Glomerular visceral epithelial cell (primary cell): Measurements from ENCODE around the gene NEK10.
"Not testable (repeated sequence)": the region's sequence is repeated elsewhere in the genome, so short reads cannot be mapped to it uniquely, and the experiment has no call there.

ENCODE experiments used
- DNase-seq: peaks from one replicate; pipeline ENCODE4 v3.0.0-alpha.2; 2016; ENCODE audit errors: extremely low spot score

NEK10 gene

DNA sequence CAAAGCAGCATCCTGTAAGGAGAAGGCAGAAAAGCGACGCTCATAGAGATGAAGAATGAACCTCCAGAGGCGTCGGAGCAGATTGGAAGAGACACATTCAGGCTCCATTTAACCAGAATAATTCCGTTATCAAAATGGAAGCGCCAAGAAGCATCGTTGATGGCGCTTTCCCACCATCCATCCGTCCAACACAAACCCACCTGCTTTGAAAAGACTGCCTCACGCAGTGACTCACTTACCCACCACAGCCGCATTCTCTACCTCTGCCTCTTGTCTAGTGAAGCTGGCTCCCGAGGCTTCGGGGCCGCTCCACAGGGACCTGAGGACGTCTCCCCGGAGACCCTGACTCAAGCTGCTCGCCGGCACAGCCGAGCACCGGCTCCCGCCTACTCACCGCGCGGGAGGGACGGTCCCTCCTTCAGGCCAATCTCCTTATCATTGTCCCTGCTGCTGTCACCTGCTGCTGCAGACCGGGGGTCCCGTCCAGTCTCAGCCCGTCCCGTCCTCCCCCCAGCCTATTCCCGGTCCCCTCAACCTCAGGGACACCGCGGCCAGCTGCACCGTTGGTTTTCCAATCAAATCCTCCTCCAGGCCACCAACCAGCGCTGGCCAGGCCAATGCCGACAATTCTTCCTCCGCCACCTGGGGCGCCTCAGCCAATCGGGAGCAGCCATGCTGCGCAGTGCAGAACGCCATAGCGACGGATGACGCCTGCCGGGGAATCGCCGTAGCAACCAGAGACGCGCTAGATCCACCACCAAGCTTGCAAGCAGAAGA is at the start of gene NEK10:
Gene NEK10, minus strand, starts transcription at position 553 of the 777 bp plus-strand sequence. CDS start 16,501 bp downstream, outside the sequence.
- peak; percentile 65 for DNase-seq

GRCh38 chr3:27415202-27415601 is 46.0 kb upstream of the NEK10 start:
- no peak for DNase-seq

GRCh38 chr3:27392950-27393679 is 23.9 kb upstream of the NEK10 start:
- DNase-seq, result no peak

DNA sequence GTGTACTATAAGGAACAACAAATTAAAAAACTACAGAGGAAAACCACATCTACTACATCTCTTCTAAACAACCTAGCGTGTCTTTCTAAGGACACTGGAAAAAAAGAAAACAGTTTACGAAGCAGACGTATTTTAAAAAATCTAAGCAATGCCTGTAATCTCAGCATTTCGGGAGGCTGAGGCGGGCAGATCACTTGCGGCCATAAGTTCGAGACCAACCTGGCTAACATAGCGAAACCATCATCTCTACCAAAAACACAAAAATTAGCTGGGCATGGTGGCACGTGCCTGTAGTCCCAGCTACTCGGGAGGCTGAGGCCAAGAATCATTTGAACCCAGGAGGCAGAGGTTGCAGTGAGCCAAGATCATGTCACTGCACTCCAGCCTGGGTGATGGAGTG is 23.2 kb upstream of the NEK10 start:
- DNase-seq, result not testable (repeated sequence)

DNA sequence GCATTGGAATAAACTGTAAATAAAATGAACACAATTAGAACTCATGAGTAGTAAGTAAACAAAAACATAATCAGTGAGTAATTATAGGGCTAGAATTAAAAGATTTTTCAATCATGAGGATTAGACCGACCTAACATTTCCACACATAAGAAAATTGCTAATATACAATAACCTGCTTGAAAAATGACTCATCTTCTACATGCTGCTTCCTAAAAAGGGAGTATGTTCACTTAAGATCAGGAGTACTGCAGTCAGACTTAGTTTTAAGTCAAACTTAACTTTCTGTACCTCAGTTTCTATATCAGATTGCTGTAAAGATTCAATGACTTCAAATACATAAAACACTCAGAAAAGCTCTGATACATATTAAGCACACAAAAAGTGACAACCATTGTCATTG is 22.6 kb upstream of the NEK10 start:
- no peak for DNase-seq

DNA sequence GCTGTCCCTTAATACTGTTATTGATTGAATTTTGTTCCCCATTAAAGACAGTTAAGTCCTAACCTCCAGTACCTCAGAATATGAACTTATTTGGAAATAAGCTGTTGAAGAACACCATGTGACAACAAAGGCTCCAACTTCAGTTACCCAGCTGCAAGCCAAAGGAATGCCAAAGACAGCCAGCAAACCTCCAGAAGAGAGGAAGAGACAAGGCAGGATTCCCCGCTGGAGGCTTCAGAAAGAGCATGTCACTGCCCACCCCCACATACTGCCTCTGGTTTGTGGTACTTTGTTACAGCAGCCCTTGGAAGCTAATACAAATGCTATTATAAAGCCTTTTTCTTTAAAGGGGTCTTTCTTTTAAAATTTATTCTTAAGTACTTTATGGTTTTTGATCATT is 18.4 kb upstream of the NEK10 start:
- DNase-seq, result no peak

DNA sequence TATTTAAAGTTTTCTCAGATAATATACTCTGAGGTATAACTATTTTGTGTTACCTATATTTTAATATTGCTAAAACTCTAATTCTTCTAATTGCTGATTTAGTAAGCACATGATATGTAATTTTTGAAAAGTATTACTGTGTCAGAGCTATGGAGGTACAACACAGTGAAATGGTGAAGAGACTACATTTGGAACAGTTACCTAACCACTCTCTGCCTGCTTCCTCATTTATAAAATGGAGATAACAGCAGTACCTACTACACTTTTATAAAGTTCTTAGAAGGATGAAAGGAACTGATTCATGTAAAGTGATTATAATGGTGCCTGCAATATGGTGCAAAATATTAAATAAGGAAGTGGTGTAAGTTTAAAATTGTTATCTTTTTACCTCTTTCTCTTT is 16.3 kb upstream of the NEK10 start:
- DNase-seq, result no peak

DNA sequence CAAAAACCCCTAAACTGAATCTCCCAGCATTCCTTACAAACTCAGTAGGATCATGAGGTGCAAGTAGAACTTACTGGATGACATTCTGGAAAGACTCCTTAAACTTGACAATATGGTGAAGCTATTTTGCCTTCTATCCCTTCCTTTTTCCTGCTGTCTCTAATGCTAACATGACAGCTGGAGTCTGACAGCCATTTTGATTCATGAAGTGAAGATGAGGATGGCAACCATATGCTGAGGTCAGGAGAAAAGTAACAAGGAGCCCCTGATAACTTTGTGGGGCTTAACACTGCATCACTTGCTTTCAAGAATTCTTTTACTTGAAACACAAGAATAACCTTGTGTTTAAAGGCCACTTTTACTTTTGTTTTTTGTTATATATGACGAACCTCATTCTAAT is 15.0 kb upstream of the NEK10 start:
- DNase-seq, result no peak

DNA sequence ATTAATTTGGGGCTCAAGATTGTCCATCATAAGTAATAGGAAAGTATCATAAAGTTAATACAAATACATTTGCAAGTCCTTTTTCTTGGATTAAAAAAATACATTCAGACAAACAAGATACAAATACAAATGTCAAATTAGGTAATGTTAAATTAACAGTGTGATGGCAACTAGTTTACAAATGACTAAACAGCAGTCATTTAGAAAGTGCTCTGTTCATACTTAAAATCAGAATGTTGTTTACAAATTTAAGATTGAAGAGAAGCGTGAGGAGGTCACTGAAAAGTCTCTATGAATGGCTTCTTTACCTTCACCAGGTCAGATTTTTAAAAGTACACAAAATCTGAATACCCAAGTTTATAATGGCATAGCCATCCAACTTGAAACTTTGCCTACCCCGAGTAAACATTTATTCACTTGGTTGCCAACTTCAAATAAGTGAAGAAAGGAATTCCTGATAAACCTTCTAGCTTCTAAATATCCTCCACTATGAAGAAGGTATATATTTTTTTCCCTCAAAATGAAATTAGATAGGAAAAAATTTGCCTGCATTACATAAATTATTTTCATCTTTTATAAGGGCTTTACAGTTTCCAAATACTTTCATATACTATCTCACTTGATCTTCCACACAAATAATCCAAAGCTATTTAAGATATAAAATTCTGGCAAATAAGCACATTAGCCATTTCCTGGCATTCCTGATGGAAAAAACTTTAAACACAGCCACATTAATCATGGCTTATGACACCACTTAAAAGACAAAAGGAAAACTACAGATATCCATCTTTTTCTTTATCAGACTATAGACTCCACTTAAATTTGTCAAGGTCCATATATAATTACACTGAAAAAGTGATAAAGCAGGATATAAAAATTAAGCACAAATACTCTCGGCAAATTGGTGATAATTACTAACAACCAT is 11.5 kb upstream of the NEK10 start:
- DNase-seq, result no peak

DNA sequence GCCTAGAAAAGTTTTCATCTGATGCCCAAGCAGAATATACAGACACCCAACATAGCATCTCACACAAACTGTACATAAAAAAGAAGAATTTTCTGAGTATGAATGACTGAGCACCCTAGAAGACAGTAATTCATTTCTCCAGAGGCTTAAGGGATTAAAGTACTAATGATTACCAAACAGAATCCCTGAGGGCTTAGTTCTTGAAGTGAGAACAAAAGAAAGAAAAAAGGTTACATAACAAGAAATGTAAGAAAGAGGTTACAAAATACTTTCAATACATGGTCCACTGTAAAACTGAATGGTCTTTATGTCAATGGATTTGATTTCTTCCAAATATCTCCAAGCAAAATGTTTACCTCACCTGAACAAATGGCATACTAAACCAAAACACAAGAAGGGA is 9.1 kb upstream of the NEK10 start:
- no peak for DNase-seq

- no peak for DNase-seq
Measured at GRCh38 chr3:27376109-27376772, 7.1 kb upstream of the NEK10 start.

- DNase-seq, result no peak
Measured at GRCh38 chr3:27366062-27366591, 3.1 kb downstream of the NEK10 start.

DNA sequence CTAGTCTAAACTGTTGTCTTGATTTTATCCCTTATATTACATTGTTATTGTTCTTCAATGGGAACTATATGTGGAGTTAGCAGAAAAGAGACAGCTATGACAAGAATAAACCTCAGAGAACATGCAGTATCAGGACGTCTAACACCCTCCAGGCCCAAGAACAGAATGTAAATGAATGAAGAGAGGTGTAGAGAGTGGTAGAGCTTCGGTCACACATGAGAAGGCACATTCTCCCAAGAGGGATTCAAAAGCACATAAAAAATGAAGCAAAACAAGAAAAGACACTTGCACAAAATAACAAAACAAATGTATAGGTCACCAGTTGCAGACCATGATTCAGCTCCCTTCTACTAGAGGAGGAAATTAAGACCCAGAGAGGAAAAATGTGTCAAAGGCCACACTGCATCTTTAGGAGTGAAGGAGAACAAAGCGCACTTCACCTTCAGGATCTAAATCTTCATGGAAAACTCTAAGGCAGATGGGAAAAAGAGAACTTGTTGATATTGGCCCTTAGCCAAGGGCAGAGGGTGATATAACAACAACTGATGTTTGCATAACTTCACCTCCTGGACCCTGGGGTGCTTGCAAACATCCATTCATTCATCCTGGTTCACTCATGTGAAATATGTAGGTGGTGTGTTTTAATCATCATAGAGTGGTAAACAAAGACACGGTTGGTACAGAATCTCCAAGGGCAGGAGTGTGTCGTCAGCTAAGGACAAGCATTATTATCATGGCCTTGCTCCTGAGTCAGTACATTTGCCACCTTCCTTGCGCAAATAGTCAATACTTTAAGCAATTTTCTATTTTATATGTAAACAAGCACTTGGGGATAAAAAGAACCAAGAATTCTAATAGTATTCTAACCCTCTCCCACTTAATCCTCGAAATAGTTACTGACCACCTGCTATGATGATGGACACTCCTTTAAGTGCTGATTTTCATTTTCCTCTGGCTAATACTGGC is 8.8 kb downstream of the NEK10 start:
- DNase-seq, result peak; percentile 10

DNA sequence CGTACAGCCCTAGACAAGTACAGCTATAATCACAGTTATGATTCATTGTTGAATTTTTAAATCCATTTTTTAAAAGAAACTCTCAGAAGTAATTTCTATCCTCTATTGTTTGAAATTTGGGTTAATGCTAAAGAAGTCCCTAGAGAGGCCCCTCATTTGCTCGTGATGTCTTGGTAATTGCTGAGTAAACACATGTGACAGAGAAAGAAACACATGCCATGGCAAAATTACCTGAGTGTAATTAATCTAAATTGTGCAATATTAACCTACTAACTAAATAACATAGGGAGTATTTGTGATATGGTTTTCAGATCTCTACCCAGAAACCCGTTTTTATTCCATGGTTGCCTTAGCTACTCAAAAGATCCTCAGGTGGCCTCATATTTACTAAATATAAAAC is 10.8 kb downstream of the NEK10 start:
- no peak for DNase-seq

DNA sequence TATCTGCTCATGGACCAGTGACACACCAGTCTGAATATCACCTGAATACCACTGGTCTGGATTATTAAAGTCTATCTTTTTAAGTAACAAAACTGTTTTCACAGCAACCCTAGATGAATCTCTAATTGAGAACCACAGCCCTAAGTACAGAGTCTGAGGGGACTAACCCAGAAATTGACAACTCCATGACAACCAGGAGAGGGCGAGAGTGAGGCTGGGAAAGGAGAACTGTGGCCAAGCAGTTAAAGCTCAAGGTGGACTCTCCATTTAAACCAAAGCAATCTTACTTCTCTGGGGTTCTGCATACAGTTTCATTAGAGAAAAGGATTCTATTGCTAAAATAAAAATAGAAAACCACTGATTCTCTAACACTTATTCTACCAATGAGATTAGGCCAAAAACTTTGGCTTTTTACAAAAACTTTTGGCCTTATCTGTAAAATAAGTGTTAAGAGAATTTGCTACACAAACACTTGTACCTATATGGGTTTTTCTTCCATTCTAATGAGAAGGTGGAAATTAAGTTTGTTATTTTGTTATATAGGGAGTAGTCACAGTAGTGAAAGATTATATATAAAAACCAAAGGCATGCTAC is 11.4 kb downstream of the NEK10 start:
- peak; percentile 50 for DNase-seq

GRCh38 chr3:27356976-27357375 is 12.2 kb downstream of the NEK10 start:
- no peak for DNase-seq

DNA sequence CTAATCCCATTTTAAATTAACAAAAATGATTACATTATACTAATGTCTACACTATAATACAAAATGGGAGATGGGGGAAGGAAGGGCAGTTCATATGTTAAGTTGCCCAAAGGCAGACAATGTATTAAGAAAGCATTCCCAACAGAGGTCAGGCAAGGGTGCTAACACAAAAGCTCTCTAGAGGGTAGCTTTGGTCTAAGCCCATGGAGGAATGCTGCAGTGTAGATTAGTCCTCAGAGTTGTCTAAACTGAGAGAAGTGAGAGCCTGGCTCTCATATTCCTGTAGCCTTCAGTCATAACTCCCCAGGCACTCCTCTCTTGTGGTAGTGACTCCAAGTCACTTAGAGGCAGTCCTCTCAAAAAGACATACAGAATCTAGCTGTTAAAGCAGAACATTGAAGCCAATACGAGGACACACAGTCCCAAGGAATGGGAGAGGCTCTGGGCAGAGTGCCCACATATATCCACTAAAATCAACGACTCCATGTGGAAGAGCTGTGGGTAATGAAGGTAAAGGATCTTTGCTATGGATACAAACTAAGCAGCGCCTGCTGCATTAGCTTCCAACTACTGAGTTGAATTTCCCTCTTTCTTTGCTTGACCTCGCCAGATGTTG is 14.5 kb downstream of the NEK10 start:
- DNase-seq, result no peak

GRCh38 chr3:27354161-27354560 is 15.0 kb downstream of the NEK10 start:
- no peak for DNase-seq

GRCh38 chr3:27353221-27353620 is 16.0 kb downstream of the NEK10 start:
- no peak for DNase-seq
